HG03196 (cell line): ENCODE data around the gene NUSAP1.
A peak's percentile ranks its signal among the peaks of the same experiment; 100 is the strongest.
"Not testable (repeated sequence)": the region's sequence is repeated elsewhere in the genome, so short reads cannot be mapped to it uniquely, and the experiment has no call there.

ENCODE experiments used
- ATAC-seq: cut with Tn5 transposase; IDR thresholded peaks from one replicate; pipeline ENCODE4 v1.9.1; 2021; ENCODE audit not compliant: unreplicated experiment

The NUSAP1 gene

GRCh38 chr15:41331833-41332193, 868 bp upstream of the NUSAP1 start:
- ATAC-seq: peak; percentile 5

GRCh38 chr15:41333026-41333562, 413 bp downstream of the NUSAP1 start:
- peak; percentile 24 for ATAC-seq

GRCh38 chr15:41334293-41335120, 1.8 kb downstream of the NUSAP1 start:
- ATAC-seq: no peak

GRCh38 chr15:41336549-41336948, 3.9 kb downstream of the NUSAP1 start:
- no peak for ATAC-seq

DNA sequence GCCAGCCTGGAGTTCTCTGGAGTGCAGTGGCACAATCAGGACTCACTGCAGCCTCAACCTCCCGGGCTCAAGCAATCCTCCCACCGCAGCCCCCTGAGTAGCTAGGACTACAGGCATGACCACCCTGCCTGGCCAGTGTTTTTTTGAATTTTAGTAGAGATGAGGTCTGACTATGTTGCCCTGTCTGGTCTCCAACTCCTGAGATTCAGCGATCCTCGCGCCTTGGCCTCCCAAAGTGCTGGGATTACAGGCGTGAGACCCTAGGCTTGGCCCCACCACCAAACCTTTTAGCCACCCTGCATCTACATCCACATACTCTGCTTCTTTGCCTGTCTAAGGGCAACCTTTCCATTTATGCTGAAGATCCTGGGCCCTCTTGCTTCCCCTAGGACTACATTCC, 4.4 kb downstream of the NUSAP1 start:
- ATAC-seq: no peak

DNA sequence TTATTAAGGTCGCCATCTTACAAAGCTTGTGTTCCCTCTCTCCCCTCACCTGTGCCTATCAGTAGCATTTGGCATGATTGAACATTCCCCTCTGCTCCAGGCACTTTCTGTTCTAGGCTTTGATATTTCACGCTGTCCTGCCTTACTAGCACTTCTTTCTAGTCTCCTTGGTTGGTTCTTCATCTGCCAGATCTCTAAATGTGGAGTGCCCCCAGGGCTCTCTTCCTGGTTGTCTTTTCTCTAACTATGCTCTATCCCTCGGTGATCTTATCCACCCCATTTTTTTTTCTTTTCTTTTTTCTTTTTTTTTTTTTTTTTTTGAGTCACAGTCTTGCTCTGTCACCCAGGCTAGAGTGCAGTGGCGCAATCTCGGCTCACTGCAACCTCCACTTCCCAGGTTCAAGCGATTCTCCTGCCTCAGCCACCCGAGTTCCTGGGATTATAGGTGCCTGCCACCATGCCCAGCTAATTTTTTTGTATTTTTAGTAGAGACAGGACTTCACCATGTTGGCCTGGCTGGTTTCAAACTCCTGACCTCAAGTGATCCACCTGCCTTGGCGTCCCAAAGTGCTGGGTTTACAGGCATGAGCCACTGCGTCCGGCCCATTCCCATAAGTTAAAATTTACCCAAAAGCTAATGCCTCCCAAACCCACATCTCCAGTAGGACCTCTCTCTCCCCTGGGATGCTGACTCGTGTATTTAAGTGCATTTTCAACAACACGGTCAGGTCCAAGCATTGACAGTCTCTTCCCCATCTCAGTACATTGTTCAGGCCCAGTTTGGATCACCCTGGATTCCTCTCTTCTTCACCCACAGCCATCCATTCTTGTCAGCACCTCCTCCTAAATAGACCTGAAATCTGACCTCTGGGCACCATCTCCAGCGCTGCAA, 5.2 kb downstream of the NUSAP1 start:
- no peak for ATAC-seq

GRCh38 chr15:41340189-41340695, 7.6 kb downstream of the NUSAP1 start:
- no peak for ATAC-seq

DNA sequence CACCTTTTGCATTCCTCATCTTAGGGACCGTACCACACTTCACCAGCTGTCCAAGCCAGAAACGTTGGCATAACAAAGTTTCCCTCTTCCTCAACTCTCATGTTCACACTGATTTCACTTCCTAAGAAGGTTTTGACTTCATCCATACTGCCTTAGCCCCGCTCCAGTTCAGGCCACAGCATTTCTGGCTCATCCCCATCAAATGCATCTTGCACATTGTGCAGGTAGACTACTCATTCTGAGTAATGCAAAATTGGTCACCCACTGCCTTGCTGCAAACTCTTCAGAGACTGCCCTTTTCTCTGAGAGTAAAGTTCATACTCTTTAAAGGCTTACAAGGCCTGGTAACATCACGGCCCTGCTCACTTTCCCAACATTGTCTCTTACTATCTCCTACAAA, 8.8 kb downstream of the NUSAP1 start:
- no peak for ATAC-seq

GRCh38 chr15:41347236-41347635, 14.6 kb downstream of the NUSAP1 start:
- ATAC-seq: no peak

- no peak for ATAC-seq
Measured at GRCh38 chr15:41350057-41350717, 17.5 kb downstream of the NUSAP1 start.

GRCh38 chr15:41354371-41354770, 21.7 kb downstream of the NUSAP1 start:
- no peak for ATAC-seq

- ATAC-seq: no peak
Measured at GRCh38 chr15:41367418-41367817, 34.7 kb downstream of the NUSAP1 start.

DNA sequence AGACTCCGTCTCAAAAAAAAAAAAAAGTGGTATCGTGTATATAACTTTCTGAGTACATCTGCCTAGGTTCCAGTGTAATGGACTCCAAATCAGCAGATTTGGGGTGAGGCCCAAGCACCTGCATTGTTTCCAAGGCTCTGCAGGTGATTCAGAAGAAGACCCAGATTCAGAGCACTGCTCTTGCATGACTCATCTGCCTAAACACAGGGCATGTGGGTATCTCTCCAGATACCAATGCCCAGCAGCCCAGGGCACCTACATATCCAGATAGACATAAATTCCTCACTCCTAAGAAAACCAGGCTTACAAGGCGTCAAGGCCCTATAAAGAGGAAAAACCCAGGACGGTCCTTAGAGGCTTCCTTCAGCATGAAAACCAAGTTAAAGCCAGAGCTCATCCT, 45.3 kb downstream of the NUSAP1 start:
- no peak for ATAC-seq

DNA sequence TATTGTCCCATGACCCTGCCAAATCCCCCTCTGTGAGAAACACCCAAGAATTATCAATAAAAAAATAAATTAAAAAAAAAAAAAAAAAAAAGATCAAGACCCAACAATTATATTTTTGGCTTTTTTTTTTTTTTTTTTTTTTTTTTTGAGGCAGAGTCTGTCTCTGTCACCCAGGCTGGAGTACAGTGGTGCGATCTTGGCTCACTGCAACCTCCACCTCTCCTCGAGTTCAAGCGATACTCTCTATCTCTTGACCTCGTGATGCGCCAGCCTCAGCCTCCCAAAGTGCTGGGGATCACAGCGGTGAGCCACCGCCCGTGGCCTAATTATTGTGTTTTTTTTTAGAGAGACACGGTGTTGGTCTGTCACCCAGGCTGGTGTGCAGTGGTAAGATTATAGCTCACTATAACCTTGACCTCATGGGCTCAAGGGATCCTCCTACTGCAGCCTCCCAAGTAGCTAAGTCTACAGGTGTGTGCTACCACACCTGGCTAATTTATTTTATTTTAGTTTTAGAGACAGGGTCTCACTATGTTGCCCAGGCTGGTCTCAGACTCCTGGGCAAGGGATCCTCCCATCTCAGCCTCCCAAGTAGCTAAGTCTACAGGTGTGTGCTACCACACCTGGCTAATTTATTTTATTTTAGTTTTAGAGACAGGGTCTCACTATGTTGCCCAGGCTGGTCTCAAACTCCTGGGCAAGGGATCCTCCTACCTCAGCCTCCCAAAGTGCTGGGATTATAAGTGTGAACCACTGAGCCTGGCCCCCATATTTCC, 51.5 kb downstream of the NUSAP1 start:
- ATAC-seq: not testable (repeated sequence)

GRCh38 chr15:41387646-41388045, 55.0 kb downstream of the NUSAP1 start:
- no peak for ATAC-seq

GRCh38 chr15:41392659-41393058, 60.0 kb downstream of the NUSAP1 start:
- no peak for ATAC-seq

- ATAC-seq: no peak
Measured at GRCh38 chr15:41394924-41395323, 62.2 kb downstream of the NUSAP1 start.

DNA sequence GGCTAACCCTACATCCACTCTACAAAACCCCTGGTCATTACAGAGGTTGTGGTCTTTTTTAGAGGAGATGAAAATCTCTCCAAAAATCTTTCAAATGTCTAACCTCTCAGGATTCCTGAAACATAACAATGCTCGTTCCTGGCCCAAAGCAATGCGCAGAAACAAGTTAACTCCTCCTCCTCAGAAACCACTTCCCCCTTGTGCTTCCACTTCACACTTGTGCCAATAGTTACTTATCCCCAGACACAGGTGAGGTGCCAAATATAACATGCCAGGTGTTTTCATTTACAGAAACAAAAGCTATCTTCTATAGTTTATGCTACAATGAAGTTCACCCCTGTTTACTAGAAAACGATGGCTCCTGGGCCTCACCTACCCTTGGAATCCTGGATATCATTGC, 63.4 kb downstream of the NUSAP1 start:
- no peak for ATAC-seq

- peak; percentile 19 for ATAC-seq
Measured at GRCh38 chr15:41401904-41402267, 69.2 kb downstream of the NUSAP1 start.

DNA sequence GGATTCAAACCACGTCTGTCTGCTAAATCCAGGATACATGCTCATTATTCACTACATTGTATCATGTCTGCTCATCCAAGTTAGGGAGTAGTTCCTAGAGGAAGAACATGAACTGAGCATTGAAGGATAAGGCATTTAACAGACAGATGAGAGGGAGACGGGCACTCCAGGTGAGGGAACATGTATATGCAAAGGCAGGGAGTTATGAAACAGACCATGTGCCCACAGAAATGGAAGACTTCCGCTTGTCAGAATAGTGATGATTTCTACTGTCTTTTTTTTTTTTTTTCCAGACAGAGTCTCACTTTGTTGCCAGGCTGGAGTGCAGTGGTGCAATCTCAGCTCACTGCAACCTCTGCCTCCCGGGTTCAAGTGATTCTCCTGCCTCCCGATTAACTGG, 74.7 kb downstream of the NUSAP1 start:
- ATAC-seq: no peak
